ENCODE measurements around the gene NXF1.
"Not testable (repeated sequence)": the region's sequence is repeated elsewhere in the genome, so short reads cannot be mapped to it uniquely, and the experiment has no call there.

Gene NXF1

GRCh38 chr11:62787005-62787759 is 18.1 kb downstream of the NXF1 start, which contains the start of gene TMEM179B:
TSS of gene TMEM179B (plus strand) at chr11:62787402. CDS start at chr11:62787432, 30 bp downstream.
- peak; percentile 99 for DNase-seq

- peak; percentile 93 for DNase-seq
Observed at GRCh38 chr11:62786318-62787004, 18.8 kb downstream of the NXF1 start.

DNA sequence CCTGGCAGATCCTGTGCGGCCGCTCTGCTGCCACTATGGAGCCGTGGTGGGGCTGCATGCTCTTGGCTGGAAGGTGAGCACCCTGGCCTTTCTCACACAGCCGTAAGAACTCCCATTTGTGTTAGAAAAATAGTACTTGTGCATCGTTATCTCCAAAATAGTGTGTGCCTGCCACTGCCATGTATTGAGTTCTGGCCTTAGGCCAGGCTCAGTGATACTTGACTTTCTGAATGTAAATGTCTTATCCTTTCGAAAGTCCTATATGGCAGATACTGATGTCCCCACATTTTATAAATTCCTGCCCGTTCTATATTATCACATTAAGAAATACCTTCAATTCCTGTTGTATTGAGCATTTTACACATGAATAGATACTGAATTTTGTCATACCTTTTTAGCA is 22.5 kb downstream of the NXF1 start:
- no peak for DNase-seq

DNA sequence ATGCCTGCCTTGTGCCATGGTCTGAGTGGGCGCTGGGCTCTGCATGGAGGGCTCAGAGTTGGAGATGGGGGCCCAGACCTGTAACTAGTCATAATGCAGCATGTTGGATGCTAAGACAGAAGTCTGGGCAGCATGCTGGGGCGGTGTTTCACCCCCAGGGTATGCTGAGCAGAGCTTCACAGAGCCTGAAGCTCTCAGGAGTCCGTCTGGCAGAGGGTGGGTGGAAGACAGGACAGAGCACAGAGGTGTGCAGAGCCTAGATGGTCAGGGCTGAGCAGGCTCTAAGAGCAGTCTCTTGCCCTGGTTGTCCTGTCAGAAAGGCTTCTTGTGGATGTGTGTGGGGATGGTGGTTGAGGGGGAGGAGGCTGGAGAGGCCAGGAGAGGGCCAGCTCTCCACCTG is 26.8 kb downstream of the NXF1 start:
- no peak for DNase-seq

DNA sequence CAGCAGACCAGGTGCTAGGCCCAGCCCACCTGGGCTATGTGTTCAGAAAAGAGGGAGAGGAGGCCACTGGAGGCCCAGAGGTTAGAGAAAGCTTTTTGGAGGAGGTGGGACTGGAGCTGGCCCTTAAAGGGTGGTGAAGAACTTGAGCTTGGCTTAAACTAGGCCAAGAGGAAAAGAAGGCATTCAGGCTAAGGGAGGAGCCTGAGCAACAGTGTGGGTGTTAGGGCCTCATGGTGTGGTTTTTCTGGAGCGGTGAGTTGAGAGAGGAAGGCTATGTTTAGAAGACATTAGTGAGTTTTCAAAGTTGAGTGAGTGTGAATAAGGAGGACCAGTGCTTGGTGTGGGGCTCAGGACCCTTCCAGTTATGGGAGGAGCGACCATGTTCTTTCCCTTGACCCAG is 27.9 kb downstream of the NXF1 start:
- no peak for DNase-seq

DNA sequence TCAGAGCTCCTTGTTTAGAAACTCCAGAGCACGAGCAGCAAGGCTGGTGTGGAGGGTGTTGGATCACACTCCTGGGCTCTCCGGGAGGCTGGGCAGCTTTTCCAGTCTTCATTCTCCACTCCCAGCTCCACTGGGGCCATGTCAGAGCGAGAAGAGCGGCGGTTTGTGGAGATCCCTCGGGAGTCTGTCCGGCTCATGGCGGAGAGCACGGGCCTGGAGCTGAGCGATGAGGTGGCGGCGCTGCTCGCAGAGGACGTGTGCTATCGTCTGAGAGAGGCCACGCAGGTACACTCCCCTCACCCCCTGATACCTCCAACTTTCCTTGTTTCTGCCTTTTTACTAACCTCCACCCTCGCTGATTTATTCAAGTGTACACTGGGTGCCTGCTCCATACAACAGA is 29.6 kb downstream of the NXF1 start:
- no peak for DNase-seq

DNA sequence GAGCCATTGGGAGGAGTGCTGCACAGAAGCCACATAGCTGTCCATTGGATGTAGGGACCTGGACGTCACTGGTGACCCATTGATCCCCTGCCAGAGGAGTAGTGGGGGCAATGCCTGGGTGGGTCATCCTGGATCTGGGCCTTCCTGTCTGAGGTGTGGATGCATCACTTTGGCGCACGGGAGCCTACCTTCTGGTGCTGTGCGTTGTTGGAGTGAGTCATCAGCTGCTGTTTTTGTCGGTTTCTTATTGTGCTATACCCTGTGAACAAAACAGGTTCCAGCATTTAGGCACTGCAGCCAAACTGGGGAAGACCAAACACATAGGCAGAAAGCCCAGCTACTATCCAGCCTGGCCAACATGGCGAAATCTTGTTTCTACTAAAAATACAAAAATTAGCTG is 30.8 kb downstream of the NXF1 start:
- no peak for DNase-seq

DNA sequence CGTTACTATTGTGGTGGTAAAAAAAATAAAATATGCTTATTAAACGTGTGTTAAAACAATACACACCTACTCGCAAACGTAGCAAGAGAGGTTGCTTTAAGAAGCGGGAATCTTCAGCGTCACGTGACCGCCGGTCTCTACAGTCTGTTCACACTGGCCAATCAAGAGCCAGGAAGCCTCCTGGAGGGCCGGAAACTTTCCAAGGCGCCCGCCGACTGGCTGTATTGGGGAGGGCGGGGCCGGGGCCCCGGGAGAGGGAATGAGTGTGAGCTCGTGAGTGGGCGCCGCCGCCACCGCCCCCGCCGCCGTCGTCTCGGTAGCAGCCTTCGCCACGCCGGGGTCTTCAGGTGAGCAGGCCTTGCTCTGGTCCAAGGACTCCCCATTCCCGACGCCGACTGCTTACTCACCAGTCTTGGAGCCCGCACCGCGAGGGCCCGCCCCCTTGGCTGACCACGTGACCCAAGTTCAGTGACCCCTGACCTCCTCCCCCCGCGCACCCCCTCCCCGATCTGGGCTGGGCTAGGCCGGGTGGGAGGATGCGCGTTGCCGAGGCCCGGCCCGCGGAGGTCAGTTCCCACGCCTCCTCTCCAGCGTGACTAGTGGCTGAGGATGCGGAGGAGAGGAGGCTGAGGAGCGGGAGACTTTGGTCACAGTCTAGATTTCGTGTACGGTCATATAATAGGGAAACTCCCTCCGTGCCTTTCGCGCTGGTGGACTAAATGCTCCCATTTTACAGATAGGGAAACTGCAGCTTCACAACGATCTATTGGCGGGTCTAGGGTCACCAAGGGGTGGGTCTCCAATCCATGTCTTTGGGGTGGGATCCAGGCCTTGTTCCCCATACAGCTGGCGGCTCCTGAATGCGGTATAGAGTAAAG is 33.9 kb downstream of the NXF1 start, which contains the start of gene TAF6L:
TSS of gene TAF6L (plus strand) at position 253 of the 878 bp plus-strand sequence. CDS start 4,388 bp downstream, outside the sequence.
- DNase-seq: peak; percentile 98

- peak; percentile 48 for DNase-seq
Observed at GRCh38 chr11:62770778-62771143, 34.5 kb downstream of the NXF1 start.

DNA sequence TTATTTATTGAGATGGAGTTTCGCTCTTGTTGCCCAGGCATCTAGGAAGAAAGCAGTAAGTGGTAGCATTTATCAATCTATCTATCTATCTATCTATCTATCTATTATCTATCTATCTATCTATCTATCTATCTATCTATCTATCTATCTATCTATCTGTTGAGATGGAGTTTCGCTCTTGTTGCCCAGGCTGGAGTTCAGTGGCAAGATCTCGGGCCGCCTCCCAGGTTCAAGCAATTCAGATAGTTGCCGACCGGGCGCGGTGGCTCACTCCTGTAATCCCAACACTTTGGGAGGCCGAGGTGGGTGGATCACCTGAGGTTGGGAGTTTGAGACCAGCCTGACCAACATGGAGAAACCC is 44.4 kb downstream of the NXF1 start:
- DNase-seq: not testable (repeated sequence)

- DNase-seq: no peak
Observed at GRCh38 chr11:62757846-62758788, 47.1 kb downstream of the NXF1 start.

DNA sequence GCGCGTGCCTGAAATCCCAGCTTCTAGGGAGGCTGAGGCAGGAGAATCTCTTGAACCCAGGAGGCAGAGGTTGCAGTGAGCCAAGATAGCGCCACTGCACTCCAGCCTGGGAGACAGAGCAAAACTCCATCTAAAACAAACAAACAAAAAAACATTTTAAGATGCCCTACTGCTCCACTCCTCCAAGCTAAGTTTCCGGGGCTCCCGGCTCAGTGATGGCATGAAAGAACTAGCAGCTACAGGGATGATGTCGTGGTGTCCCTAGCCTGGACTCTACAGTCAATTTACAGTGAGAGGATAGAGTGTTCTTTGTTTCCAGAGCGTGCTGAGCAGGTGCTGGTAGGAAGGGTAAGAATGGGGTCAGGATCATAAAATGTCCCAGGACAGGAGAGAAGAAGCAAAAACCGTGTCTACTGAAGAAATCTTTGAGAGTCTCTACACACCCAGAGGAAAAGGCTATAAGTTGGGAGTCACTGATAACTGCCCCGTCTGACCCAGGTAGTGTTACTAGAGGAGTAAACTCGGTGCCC is 50.1 kb downstream of the NXF1 start:
- DNase-seq: no peak

- DNase-seq: peak; percentile 99
Observed at GRCh38 chr11:62753736-62754603, 51.3 kb downstream of the NXF1 start, which contains the start of gene ZBTB3. TSS of gene ZBTB3 (minus strand) at chr11:62754160. CDS start at chr11:62753664, 496 bp downstream.

DNA sequence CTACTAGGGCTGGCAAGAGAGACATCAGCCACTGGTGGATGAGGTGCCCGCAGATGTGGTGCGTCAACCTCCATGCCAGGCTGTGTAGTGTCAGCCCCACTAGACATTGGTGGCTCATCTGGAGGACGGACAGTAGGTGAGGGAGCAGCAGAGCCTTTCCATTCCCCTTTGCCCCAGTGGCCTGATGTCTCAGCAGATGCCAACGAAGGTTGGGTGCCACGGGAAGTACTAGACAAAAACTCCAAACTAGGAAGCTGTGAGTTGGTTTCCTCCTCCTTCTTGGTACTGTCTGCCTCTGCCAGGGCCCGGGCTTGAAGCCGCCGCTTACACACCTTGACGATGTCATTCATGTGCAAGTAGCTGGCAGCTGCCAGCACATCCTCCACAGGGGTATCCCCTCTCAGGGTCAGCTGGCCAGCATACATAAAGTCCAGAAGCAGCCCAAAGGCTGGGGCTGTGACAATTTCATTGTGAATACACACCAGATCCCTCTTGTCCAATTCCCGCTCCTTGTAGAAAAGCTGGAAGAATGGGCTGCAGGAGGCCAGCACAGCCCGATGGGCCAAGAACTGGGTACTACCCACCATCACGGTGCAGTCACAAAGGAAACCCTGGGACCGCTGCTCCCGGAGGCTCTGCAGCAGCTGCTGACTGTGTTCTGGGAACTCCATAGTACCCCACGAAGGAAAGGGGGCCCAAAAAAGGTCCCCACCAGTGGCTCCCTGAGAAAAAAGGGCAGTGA is 52.1 kb downstream of the NXF1 start:
- DNase-seq: no peak

GRCh38 chr11:62752177-62752785 is 53.0 kb downstream of the NXF1 start:
- no peak for DNase-seq

- not testable (repeated sequence) for DNase-seq
Observed at GRCh38 chr11:62749931-62750330, 55.3 kb downstream of the NXF1 start.

GRCh38 chr11:62747475-62748160 is 57.6 kb downstream of the NXF1 start:
- no peak for DNase-seq

Data from femur (tissue), 1 donor.